Measurements from ENCODE around the gene GATM. TPM values are rescaled to one million over a fixed set of nuclear protein-coding genes. Genes with fewer than 3 reads are reported as not detected.
"Not testable (repeated sequence)": the region's sequence is repeated elsewhere in the genome, so short reads cannot be mapped to it uniquely, and the experiment has no call there.

Gene GATM
- total RNA-seq, 2 experiments from 2014 or later: 0.55 to 0.70 TPM

DNA sequence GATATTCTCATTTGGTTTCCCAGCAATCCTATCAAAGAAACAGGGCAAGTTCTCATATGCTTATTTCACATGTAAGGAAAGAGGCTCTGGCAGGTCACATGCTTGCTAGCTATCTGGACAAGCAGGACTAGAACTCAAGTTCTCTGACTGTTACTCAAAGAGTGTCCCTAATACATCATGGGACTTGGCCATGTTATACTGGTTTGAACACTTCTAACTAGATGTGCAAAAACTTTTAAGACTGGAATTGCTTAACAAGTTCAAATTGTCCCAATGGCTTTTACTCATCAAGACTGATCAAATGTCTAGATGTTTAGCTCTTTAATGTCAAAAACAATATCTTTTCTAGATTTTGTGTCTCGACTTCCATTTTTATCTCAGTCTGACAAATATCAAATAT, 6.8 kb downstream of the GATM start:
- POLR2A ChIA-PET: no interaction called here
- H3K27ac ChIP-seq (ENCODE audit: low read depth in 1 of 2, low read length in 2 of 2): no peak overlapping the region
- intact Hi-C loops (cut with DNase I, micrococcal nuclease): no loop called here
- H3K27me3 Mint-ChIP-seq: peaks cover 28% of the 10 kb centered on the region
- peaks cover 8% of the 10 kb centered on the region for H3K4me1 Mint-ChIP-seq (ENCODE audit: low read depth)
- H3K36me3 Mint-ChIP-seq (ENCODE audit: low read depth): no peaks in the 10 kb centered on the region
- no peaks in the 10 kb centered on the region for H3K36me3 ChIP-seq (ENCODE audit: insufficient read depth, low read length)
- no peaks in the 10 kb centered on the region for H3K4me1 ChIP-seq (ENCODE audit: insufficient read depth, low read length)
- DNase-seq (no peak), ATAC-seq (ENCODE audit: poor library complexity) (no peak)
- no peak overlapping the region for H3K4me3 Mint-ChIP-seq
- H3K27me3 ChIP-seq (ENCODE audit: control insufficient read depth in 1 of 2, insufficient read depth in 2 of 2, low read length in 2 of 2): peaks cover 11 to 38% of the 10 kb centered on the region in 2 experiments
- no peaks in the 10 kb centered on the region for H3K9me3 ChIP-seq (ENCODE audit: control insufficient read depth in 1 of 2, insufficient read depth in 1 of 2, low read length in 2 of 2)
- CTCF ChIA-PET: no interaction called here
- H3K9me3 Mint-ChIP-seq: no peaks in the 10 kb centered on the region
- H3K4me3 ChIP-seq (ENCODE audit: low read length): no peak overlapping the region
- TF ChIP-seq, protein P1, sequence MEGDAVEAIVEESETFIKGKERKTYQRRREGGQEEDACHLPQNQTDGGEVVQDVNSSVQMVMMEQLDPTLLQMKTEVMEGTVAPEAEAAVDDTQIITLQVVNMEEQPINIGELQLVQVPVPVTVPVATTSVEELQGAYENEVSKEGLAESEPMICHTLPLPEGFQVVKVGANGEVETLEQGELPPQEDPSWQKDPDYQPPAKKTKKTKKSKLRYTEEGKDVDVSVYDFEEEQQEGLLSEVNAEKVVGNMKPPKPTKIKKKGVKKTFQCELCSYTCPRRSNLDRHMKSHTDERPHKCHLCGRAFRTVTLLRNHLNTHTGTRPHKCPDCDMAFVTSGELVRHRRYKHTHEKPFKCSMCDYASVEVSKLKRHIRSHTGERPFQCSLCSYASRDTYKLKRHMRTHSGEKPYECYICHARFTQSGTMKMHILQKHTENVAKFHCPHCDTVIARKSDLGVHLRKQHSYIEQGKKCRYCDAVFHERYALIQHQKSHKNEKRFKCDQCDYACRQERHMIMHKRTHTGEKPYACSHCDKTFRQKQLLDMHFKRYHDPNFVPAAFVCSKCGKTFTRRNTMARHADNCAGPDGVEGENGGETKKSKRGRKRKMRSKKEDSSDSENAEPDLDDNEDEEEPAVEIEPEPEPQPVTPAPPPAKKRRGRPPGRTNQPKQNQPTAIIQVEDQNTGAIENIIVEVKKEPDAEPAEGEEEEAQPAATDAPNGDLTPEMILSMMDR (IDR thresholded peaks at IDR 0.05): no peak
- no peak overlapping the region for H3K27ac Mint-ChIP-seq

DNA sequence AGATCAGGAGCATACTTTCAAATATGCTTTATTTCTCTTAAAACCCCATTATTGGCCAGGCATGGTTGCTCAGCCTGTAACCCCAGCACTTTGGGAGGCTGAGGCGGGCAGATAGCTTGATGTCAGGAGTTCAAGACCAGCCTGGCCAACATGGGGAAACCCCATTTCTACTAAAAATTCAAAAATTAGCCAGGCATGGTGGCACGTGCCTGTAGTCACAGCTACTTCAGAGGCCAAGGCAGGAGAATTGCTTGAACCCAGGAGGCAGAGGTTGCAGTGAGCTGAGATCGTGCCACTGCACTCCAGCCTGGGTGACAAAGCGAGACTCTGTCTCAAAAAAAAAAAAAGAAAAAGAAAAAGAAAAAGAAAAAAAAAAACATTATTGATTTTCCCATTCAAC, 8.3 kb downstream of the GATM start:
- peaks cover 13% of the 10 kb centered on the region for H3K27me3 Mint-ChIP-seq
- H3K4me3 ChIP-seq (ENCODE audit: low read length); H3K4me1 ChIP-seq (ENCODE audit: insufficient read depth, low read length); intact Hi-C loops (cut with DNase I, micrococcal nuclease); H3K4me1 Mint-ChIP-seq (ENCODE audit: low read depth); H3K9me3 ChIP-seq (ENCODE audit: control insufficient read depth in 1 of 2, insufficient read depth in 1 of 2, low read length in 2 of 2); H3K36me3 Mint-ChIP-seq (ENCODE audit: low read depth); ATAC-seq (ENCODE audit: poor library complexity); H3K36me3 ChIP-seq (ENCODE audit: insufficient read depth, low read length); CTCF ChIA-PET; H3K9me3 Mint-ChIP-seq; DNase-seq; POLR2A ChIA-PET; H3K27ac ChIP-seq (ENCODE audit: low read depth in 1 of 2, low read length in 2 of 2); H3K27ac Mint-ChIP-seq; H3K4me3 Mint-ChIP-seq: not testable (repeated sequence)
- peaks cover 0 to 26% of the 10 kb centered on the region in 2 experiments for H3K27me3 ChIP-seq (ENCODE audit: control insufficient read depth in 1 of 2, insufficient read depth in 2 of 2, low read length in 2 of 2)

DNA sequence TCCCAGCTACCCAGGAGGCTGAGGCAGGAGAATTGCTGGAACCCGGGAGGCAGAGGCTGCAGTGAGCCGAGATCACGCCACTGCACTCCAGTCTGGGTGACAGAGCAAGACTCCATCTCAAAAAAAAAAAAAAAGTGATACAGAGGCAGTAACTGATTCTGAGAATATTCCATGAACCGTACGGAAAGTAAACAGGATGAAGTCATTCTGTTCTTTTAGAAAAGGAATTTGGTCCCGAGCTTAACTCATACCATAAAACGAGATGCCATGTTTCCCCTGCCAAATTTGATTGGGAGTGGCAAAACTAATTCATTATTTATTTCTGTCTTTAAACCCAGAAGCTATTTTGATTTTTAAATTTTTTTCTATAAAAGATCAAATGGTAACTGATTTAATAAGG, 11.1 kb downstream of the GATM start:
- H3K9me3 ChIP-seq (ENCODE audit: control insufficient read depth in 1 of 2, insufficient read depth in 1 of 2, low read length in 2 of 2); H3K4me1 Mint-ChIP-seq (ENCODE audit: low read depth); POLR2A ChIA-PET; H3K27me3 Mint-ChIP-seq; H3K36me3 ChIP-seq (ENCODE audit: insufficient read depth, low read length); ATAC-seq (ENCODE audit: poor library complexity); H3K27me3 ChIP-seq (ENCODE audit: control insufficient read depth in 1 of 2, insufficient read depth in 2 of 2, low read length in 2 of 2); intact Hi-C loops (cut with DNase I, micrococcal nuclease); H3K36me3 Mint-ChIP-seq (ENCODE audit: low read depth); H3K4me3 Mint-ChIP-seq; H3K27ac Mint-ChIP-seq; H3K4me3 ChIP-seq (ENCODE audit: low read length); H3K27ac ChIP-seq (ENCODE audit: low read depth in 1 of 2, low read length in 2 of 2); H3K9me3 Mint-ChIP-seq; DNase-seq; H3K4me1 ChIP-seq (ENCODE audit: insufficient read depth, low read length): not testable (repeated sequence)
- CTCF ChIA-PET: interaction anchor here (1.1 kb wide), 1 partner anchor 10 kb away, joined by 4 read pairs; no protein-coding TSS in a partner anchor

DNA sequence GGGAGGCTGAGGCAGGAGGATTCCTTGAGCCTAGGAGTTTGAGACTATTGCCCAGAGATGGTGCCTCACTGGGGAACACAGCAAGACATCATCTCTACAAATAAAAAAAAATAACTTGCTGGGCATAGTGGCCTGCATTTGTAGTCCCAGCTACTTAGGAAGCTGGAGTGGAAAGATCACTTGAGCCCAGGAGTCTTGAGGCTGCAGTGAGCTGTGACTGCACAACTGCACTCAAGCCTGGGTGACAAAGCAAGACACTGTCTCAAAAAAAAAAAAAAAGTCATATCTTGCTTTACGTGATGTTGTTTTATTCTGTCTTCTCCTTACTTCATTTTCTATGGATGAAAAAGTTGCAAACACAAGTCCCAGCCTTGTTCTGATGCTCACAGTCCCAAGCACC, 14.1 kb downstream of the GATM start:
- CTCF ChIA-PET: interaction anchor here (1.7 kb wide), 1 partner anchor 201 kb away, joined by 3 read pairs; no protein-coding TSS in a partner anchor
- POLR2A ChIA-PET: no interaction called here
- DNase-seq (no peak), ATAC-seq (ENCODE audit: poor library complexity) (no peak)
- H3K4me3 Mint-ChIP-seq: no peak overlapping the region
- intact Hi-C loops (cut with DNase I, micrococcal nuclease): no loop called here
- Histone ChIP-seq H3K9me3 (ENCODE audit: control insufficient read depth in 1 of 2, insufficient read depth in 1 of 2, low read length in 2 of 2) (no peaks in the 10 kb centered on the region), H3K4me1 (ENCODE audit: insufficient read depth, low read length) (no peaks in the 10 kb centered on the region), H3K4me3 (ENCODE audit: low read length) (no peak overlapping the region), H3K27ac (ENCODE audit: low read depth in 1 of 2, low read length in 2 of 2) (no peak overlapping the region), H3K27me3 (ENCODE audit: control insufficient read depth in 1 of 2, insufficient read depth in 2 of 2, low read length in 2 of 2) (no peaks in the 10 kb centered on the region), H3K36me3 (ENCODE audit: insufficient read depth, low read length) (no peaks in the 10 kb centered on the region)
- H3K27me3 Mint-ChIP-seq: no peaks in the 10 kb centered on the region
- no peaks in the 10 kb centered on the region for H3K4me1 Mint-ChIP-seq (ENCODE audit: low read depth)
- no peaks in the 10 kb centered on the region for H3K36me3 Mint-ChIP-seq (ENCODE audit: low read depth)
- H3K27ac Mint-ChIP-seq: no peak overlapping the region
- TF ChIP-seq, protein P1 (IDR thresholded peaks at IDR 0.05): no peak
- no peaks in the 10 kb centered on the region for H3K9me3 Mint-ChIP-seq
